Measurements from ENCODE around the gene ZNF282.

DNA sequence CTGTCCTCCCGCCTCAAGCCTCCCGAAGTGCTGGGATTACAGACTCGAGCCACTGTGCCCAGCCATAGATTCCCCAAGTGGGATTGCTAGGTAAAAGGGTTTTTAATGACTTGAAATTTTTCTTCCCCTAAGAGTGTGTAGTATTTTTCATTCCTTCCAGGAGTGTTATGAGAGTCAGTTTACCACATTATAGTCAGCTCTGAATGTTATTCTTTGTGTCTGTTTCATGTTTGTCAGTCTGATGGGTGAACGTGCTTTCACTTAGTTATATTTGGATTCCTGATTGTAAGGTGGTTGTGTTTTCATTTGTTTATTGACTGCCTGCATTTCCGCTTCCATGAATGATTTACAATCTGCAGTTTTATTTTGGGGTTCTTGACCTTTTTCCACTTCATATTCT lies 50.4 kb downstream of the ZNF282 start:
- TF ChIP-seq CTCF (IDR thresholded peaks at IDR 0.05; ENCODE audit: low read depth, low read length) = no peak
- TF ChIP-seq POLR2A (IDR thresholded peaks at IDR 0.05; ENCODE audit: extremely low read depth, insufficient read length) = no peak
